GM19397 (cell line): Measurements from ENCODE around the gene SYNPO.

ENCODE experiments used
- ATAC-seq: cut with Tn5 transposase; IDR thresholded peaks from one replicate; pipeline ENCODE4 v1.9.1; 2021; ENCODE audit warnings: mild to moderate bottlenecking, moderate library complexity; ENCODE audit not compliant: unreplicated experiment

SYNPO gene

GRCh38 chr5:150674341-150674821 is 33.9 kb downstream of the SYNPO start:
- no peak for ATAC-seq

- ATAC-seq = no peak
Measured at GRCh38 chr5:150675069-150675468, 34.6 kb downstream of the SYNPO start.

- no peak for ATAC-seq
Measured at GRCh38 chr5:150676578-150676977, 36.1 kb downstream of the SYNPO start.

GRCh38 chr5:150689120-150689519 is 48.7 kb downstream of the SYNPO start:
- no peak for ATAC-seq

- no peak for ATAC-seq
Measured at GRCh38 chr5:150690760-150691159, 50.3 kb downstream of the SYNPO start.

GRCh38 chr5:150692276-150692675 is 51.8 kb downstream of the SYNPO start:
- no peak for ATAC-seq

- no peak for ATAC-seq
Measured at GRCh38 chr5:150694612-150695011, 54.2 kb downstream of the SYNPO start.

- ATAC-seq = no peak
Measured at GRCh38 chr5:150700246-150700593, 59.8 kb downstream of the SYNPO start.

GRCh38 chr5:150700594-150701377 is 60.3 kb downstream of the SYNPO start, which contains the start of gene RBM22:
Gene RBM22 (minus strand): TSS chr5:150701062. CDS start chr5:150700985, 77 bp downstream.
- peak; percentile 97 for ATAC-seq

- no peak for ATAC-seq
Measured at GRCh38 chr5:150703762-150704161, 63.3 kb downstream of the SYNPO start.

- no peak for ATAC-seq
Measured at GRCh38 chr5:150706776-150707390, 66.4 kb downstream of the SYNPO start.
